ENCODE results near the gene NCLN.
"Not testable (repeated sequence)": the region's sequence is repeated elsewhere in the genome, so short reads cannot be mapped to it uniquely, and the experiment has no call there.

NCLN gene

GRCh38 chr19:3185461-3186159 is at the start of gene NCLN:
Gene NCLN (plus strand): TSS chr19:3185930. CDS start chr19:3186031, 101 bp downstream.
- DNase-seq: peak; percentile 92

GRCh38 chr19:3135961-3136683 is 49.6 kb upstream of the NCLN start, which contains the start of gene GNA15:
Gene GNA15 (plus strand): TSS chr19:3136033. CDS start chr19:3136451, 418 bp downstream.
- DNase-seq: peak; percentile 41

GRCh38 chr19:3136684-3137055 is 49.1 kb upstream of the NCLN start:
- no peak for DNase-seq

GRCh38 chr19:3137119-3137518 is 48.6 kb upstream of the NCLN start:
- no peak for DNase-seq

- no peak for DNase-seq
Observed at GRCh38 chr19:3138268-3138667, 47.5 kb upstream of the NCLN start.

- no peak for DNase-seq
Observed at GRCh38 chr19:3140667-3141038, 45.1 kb upstream of the NCLN start.

- peak; percentile 52 for DNase-seq
Observed at GRCh38 chr19:3142292-3142670, 43.4 kb upstream of the NCLN start.

- DNase-seq: no peak
Observed at GRCh38 chr19:3142781-3143337, 42.9 kb upstream of the NCLN start.

- DNase-seq: no peak
Observed at GRCh38 chr19:3145909-3146676, 39.6 kb upstream of the NCLN start.

GRCh38 chr19:3146677-3147100 is 39.0 kb upstream of the NCLN start:
- peak; percentile 47 for DNase-seq

- DNase-seq: no peak
Observed at GRCh38 chr19:3148503-3148902, 37.2 kb upstream of the NCLN start.

GRCh38 chr19:3149089-3149488 is 36.6 kb upstream of the NCLN start:
- DNase-seq: no peak

GRCh38 chr19:3149526-3150505 is 35.9 kb upstream of the NCLN start:
- no peak for DNase-seq

- DNase-seq: no peak
Observed at GRCh38 chr19:3150739-3151329, 34.9 kb upstream of the NCLN start.

GRCh38 chr19:3151563-3152418 is 33.9 kb upstream of the NCLN start:
- no peak for DNase-seq

GRCh38 chr19:3152419-3152780 is 33.3 kb upstream of the NCLN start:
- no peak for DNase-seq

GRCh38 chr19:3153286-3154230 is 32.2 kb upstream of the NCLN start:
- no peak for DNase-seq

GRCh38 chr19:3154447-3154846 is 31.3 kb upstream of the NCLN start:
- DNase-seq: not testable (repeated sequence)

GRCh38 chr19:3154957-3155736 is 30.6 kb upstream of the NCLN start:
- DNase-seq: peak; percentile 89

All from CD4-positive, alpha-beta T cell treated with Interleukin-4 for 4 hours (primary cell).